Measurements from ENCODE around the gene FAM117B. TPM values are rescaled to one million over a fixed set of nuclear protein-coding genes. Genes with fewer than 3 reads are reported as not detected.

Gene FAM117B
- total RNA-seq: 14.4 TPM

DNA sequence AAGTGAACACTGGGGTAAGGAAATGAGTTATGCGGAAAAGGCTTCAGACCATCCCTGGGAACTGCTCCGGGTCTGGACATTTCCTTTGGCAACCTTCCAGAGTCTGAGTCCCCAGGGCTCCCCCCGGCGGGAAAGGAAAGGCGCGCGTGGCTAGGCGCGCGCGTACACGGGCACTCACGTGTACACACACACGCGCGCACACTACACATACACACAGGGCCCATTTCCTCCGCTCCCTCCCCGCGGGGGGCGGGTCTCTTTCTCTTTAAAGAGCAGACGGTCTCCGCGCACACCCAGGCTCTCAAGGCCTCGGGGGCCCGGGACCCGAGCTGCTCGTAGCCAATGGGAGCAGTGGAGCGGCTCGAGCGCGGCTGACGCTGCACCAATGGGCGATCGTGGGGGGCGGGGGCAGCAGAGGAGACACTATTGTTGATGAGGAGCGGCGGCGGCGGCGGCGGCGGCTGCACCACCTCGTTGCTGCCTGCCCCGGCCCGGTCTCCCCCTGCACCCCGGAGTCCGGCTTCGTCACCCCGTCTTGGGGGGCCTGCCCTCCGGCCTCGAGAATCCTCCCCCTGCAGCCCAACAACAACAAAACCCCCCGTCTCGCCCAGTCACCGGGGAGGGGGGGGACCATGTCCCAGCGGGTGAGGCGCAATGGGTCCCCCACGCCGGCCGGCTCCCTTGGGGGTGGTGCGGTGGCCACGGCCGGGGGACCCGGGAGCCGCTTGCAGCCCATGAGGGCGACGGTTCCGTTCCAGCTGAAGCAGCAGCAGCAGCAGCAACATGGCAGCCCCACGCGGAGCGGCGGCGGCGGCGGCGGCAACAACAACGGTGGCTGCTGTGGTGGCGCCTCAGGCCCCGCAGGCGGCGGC lies at the start of gene FAM117B:
FAM117B (plus strand) TSS at position 414 of the 872 bp plus-strand sequence; CDS start at position 633, 219 bp downstream.
- DNase-seq (ENCODE audit: low spot score): peak; percentile 99

DNA sequence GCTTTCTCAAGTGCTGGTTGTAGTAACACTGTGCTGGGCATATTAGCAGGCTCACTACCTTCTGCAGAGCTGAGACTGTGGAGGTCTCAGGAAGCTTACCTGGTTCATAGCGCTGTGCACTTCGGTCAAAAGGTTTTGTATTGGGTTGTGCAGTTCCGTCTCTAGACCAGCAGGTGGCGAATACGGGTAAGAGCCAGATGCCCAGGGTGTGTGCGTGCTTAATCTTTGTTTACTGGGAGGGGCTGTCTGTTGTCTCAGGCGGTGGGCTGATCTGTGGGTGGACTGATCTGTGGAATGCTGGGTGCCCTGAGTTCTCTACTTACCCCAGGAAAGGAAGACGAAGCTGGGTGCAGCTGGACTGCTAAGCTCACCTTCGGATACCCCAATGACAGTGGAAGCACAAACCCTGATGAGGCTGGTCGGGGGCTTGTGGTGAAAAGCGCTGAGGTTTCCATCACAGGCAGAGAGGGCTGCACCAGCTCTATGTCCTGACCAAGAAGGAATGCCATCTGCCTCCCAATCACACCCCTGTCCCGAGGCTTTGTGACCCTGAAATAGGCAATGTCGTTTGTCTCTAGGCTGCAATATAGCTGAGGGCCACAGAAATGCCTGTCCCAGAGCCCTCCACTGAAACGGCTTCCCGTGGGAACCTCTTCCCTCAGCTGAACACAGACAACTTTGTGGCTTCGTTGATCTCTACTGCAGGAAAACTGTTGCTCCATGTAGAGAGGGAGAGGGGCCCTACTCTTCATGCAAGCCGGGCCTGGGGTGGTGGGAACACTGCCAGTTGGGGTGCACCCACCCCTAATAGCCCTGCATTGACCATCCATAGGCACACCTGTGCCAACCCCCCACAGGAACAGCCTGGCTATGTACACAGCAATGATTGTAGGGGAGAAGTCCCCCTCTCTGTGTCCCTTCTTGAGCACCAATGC lies 45.9 kb upstream of the FAM117B start:
- peak; percentile 73 for DNase-seq (ENCODE audit: low spot score)

GRCh38 chr2:202589582-202589949 lies 45.2 kb upstream of the FAM117B start:
- DNase-seq (ENCODE audit: low spot score): no peak

DNA sequence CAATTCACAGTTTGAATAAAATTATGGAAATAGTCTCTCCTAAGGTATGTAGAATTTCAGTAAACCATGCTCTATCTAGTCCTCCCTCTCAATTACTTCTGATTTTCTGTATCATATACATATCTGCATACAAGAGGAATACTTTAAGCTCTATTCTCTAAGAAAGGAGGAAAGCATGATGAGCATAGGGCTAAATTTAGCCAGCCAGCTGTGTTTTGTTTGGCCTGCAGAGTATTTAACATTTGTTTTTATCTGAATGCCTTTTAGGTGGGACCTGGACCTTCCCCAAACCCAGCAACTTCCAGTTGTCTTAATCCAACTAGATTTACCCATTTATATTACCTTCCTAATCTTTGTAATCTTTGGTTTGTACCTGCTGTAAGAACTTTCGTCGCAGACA lies 42.2 kb upstream of the FAM117B start:
- no peak for DNase-seq (ENCODE audit: low spot score)

DNA sequence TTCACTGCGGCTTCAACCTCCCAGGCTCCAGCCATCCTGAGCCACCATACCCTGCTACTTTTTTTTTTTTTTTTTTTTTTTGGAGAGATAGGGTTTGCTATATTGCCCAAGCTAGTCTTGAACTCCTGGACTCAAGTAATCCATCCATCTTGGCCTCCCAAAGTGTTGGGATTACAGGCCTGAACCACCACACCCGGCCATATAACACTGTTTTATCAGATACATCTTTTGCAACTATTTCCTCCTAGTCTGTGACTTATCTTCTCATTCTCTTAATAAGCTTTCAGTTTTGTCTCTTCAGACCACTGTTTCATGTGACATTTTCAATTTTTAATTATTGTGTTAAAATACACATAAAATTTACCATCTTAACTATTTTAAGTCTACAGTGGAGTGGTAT lies 35.7 kb upstream of the FAM117B start:
- no peak for DNase-seq (ENCODE audit: low spot score)

DNA sequence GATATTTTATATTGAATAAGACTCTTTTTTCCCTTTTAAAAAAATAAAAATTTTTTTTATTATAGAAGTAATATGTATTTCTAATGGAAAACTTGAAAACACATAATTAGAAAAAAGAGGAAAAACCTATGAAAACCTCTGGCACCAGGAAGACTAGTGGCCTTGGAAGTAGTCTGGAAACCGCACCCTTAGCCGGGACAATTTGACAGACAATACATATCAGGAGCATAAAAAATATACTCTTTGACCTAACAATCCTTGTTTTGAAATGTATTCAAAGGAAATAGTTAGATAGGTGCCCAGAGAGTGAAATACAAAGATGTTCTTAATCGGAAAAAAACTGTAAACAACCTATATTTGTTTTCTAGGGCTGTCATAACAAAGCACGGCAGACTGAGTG lies 34.9 kb upstream of the FAM117B start:
- no peak for DNase-seq (ENCODE audit: low spot score)

DNA sequence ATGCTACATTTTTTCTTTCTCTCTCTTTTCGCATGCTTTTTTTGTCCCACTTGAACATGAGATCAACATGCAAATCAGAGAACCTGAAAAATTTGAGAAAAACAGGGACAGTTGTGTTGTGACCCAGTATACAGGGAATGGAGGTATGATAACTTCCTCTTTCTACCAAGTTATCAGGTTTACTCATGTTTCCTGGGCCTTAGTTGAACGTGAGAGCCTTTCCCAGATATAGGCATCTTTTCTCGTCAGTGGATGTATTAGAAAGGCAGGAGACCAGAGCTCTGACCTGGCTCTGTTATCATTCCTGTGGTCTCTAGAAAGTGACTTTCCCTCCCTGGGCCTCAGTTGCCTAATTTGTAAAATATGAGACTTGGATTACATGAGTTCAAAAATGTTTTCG lies 30.1 kb upstream of the FAM117B start:
- no peak for DNase-seq (ENCODE audit: low spot score)

DNA sequence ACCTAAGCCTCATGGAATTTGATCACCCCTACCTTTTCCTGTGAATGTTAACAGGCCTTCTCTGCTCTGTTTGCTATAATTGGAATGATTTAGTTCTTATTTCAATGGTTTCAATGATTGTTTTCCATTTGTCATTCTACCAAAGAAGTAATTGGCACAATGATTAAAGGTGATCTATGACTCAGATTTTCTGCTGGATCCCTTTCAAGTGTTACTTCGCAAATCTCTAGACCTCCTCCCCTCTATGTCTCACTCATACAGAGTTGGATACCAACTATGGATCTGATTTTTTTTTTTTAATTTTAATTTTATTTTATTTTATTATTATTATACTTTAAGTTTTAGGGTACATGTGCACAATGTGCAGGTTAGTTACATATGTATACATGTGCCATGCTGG lies 29.6 kb upstream of the FAM117B start:
- no peak for DNase-seq (ENCODE audit: low spot score)

DNA sequence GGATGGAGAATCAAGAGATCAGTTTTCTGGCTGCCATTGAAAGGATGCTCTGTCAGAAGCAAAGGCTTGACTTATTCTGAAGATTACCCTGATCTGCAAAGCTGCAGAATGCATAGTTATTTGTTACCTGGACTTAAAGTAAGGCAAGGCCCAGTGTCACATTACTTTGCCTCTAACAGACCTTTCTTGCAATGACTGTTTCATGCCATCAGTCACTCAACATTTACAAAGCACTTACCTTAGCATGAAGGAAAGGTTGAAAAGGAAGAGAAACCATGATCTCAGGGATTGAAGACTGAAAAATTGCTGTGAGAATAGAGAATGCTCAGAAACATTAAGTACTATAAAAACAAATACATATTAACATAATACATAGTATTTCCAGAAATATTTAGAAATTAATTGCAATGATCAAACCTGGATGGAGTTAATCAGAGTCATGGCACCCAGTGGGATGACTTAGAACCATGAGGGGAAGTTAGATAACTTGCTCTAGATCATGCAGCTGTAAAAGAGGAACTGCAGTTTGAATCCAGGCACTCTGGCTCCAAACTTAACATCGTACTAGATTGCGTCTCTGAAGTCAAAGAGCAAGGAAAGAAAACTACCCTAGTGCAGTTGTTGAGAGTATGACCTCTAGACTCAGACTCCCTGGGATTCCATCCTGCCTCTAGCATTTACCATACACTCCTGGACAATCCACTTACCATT lies 26.5 kb upstream of the FAM117B start:
- DNase-seq (ENCODE audit: low spot score): no peak

GRCh38 chr2:202609381-202610145 lies 25.2 kb upstream of the FAM117B start:
- DNase-seq (ENCODE audit: low spot score): no peak

- no peak for DNase-seq (ENCODE audit: low spot score)
Observed at GRCh38 chr2:202610380-202610779, 24.4 kb upstream of the FAM117B start.

DNA sequence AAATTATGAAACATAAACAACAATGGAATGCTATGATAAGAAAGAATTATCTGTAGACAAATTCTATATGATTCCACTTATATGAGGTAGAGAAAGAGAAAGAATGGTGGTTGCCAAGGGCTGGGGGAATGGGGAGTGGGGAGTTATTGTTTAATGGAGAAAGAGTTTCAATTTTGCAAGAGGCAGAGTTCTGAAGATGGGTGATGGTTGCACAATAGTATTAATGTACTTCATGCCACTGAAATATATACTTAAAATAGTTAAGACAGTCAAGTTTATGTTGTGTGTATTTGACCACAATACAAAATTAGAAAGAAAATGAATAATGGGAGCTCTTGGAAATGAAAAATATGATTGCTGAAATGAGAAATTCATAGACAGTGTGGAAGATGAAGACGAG lies 22.6 kb upstream of the FAM117B start:
- no peak for DNase-seq (ENCODE audit: low spot score)

DNA sequence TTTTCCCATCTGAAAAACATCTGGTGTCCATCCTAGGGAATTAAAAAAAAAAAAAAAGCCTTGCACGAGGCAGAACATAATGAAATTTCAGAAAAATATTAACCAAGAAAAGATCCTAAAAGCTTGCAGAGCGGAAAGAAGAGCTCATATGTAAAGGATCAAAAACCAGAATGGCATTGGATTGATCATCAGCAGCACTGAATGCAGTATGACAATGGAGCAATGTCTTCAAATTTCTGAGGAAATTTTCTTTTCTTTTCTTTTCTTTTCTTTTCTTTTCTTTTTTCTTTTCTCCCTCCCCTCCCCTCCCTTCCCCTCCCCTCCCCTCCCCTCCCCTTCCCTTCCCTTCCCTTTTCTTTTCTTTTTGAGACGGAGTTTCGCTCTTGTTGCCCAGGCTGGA lies 21.3 kb upstream of the FAM117B start:
- DNase-seq (ENCODE audit: low spot score): no peak

DNA sequence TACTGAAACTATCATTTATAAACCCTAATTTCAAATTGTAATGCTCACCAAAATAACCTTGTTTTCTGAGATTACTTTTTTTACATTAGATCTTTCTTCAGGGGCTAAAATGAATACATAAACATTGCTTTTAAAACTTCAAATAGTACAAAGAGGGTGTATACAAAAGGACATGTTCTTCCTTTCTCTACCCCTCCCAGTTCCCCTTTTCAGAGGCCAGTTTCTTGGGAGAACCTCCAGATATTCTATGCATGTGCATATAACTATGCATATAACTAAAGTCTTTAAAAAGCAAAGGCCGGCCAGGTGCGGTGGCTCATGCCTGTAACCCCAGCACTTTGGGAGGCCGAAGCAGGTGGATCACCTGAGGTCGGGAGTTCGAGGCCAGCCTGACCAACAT lies 10.6 kb upstream of the FAM117B start:
- no peak for DNase-seq (ENCODE audit: low spot score)

- no peak for DNase-seq (ENCODE audit: low spot score)
Observed at GRCh38 chr2:202627042-202627441, 7.7 kb upstream of the FAM117B start.

- no peak for DNase-seq (ENCODE audit: low spot score)
Observed at GRCh38 chr2:202628646-202629198, 6.0 kb upstream of the FAM117B start.

DNA sequence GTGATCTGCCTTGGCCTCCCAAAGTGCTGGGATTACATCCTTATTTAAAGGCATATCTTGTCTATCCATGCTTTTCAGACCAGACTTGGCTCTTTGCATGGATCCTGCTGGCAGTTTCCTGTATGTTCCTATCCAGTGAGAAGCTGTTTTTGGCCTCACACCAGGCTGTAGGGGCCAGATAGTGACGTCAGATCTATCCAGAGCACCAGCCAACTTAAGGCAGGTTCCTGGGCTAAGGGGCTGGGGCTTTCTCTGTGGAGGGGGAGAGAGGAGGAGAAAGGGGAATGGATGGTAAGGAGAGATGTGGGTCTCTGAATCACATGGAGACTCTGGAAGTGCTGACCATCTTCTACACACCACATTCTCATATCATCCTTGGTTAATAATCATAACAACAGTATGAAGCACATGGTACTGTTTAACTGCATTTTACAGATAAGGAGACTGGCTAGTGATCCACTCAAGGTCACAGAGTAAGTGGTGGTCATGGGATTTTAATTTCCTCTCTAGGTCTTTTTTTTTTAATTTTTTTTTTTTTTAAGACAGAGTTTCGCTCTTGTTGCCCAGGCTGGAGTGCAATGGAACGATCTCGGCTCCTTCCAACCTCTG lies 2.0 kb upstream of the FAM117B start:
- peak; percentile 30 for DNase-seq (ENCODE audit: low spot score)

- no peak for DNase-seq (ENCODE audit: low spot score)
Observed at GRCh38 chr2:202633470-202633869, 1.3 kb upstream of the FAM117B start.

DNA sequence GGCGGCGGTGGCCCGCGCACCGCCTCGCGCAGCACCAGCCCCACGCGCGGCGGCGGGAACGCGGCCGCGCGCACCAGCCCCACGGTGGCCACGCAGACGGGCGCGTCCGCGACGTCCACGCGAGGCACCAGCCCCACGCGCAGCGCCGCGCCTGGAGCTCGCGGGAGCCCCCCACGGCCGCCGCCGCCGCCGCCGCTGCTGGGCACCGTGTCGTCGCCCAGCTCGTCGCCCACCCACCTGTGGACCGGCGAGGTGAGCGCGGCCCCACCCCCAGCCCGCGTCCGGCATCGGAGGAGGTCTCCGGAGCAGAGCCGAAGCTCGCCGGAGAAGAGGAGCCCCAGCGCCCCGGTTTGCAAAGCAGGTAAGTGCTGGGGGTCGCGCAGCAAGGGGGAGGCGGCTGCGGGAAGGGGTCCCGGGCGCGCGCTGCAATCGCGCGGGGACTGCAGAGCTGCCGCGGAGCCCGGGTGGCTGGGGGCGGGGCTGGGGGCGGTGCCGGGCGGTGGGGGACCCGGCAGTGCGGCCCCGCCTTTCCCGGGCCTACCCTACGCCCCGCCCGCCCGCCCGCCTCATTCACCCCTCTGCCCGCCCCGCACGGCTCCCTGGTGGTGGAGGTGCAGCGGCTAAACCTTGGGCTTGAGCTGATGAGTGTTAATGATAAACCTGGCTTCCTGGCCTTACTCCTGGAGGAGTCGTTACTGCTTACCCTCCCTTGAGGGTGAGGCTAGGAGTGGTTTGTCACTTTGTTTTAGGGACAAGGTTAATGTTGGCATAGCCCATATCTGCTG lies 851 bp downstream of the FAM117B start:
- peak; percentile 86 for DNase-seq (ENCODE audit: low spot score)

DNA sequence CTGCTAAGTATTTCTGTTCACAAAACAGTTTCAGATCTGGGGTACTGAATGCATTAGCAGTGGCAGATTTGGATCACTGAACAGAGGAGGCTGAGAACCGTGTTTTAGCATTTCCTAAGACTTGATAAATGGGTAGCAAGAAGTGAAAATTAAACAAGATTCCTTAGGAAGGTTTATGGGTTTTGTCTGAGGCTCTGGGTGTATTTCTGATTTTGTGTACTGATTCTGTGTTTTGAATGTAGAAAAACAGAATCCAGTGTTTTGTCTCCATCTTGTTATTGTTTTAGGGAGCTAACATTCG lies 1.4 kb downstream of the FAM117B start:
- no peak for DNase-seq (ENCODE audit: low spot score)
